OCI-LY7 (cell line): ENCODE measurements around the gene LSM11. TPM values are rescaled to one million over a fixed set of nuclear protein-coding genes. Genes with fewer than 3 reads are reported as not detected.

Experiments
- BruUV-seq: library from RNA; stranded (reverse); fragments of 400-500 nt; replicated peaks from 2 replicates; lab custom pipeline; 2021; lab: Mats Ljungman, UMichigan
- CTCF ChIA-PET: fragments of 300-600 bp; sonication (Branson Sonifier 250); formaldehyde crosslinking; loops from one replicate; lab custom pipeline; 2022; ENCODE audit warnings: antibody characterized with exemption; ENCODE audit not compliant: unreplicated experiment; lab: Charles Lee
- POLR2A ChIA-PET: fragments of 300-600 bp; sonication (Branson Sonifier 250); formaldehyde crosslinking; loops from one replicate; lab custom pipeline; 2022; ENCODE audit warnings: antibody characterized with exemption; lab: Charles Lee
- DNase-seq: peaks from one replicate; pipeline ENCODE4 v3.0.0-alpha.2; 2015; ENCODE audit warnings: low spot score
- H2AFZ ChIP-seq: fragments of 200-600 bp; sonication (generic), shearing (Covaris generic); 2 replicates; pipeline ENCODE4 v1.6.1; 2014; ENCODE audit warnings: mild to moderate bottlenecking, antibody characterized with exemption, low read length, moderate library complexity
- H3K27ac ChIP-seq: fragments of 200-600 bp; sonication (generic); 2 replicates; pipeline ENCODE4 v1.5.1; 2014; ENCODE audit warnings: mixed run types, low read depth, mild to moderate bottlenecking, moderate library complexity, low read length, inconsistent platforms; ENCODE audit not compliant: poor library complexity, severe bottlenecking
- H3K36me3 ChIP-seq: fragments of 200-600 bp; sonication (generic); 2 replicates; pipeline ENCODE4 v1.6.1; 2014; ENCODE audit warnings: mild to moderate bottlenecking, antibody characterized with exemption, low read length, moderate library complexity, mixed read lengths; ENCODE audit not compliant: insufficient read depth
- H3K4me1 ChIP-seq: fragments of 200-600 bp; sonication (generic); 2 replicates; pipeline ENCODE4 v1.5.1; 2014; ENCODE audit warnings: mild to moderate bottlenecking, low read length; ENCODE audit not compliant: insufficient read depth, poor library complexity, severe bottlenecking
- H3K4me2 ChIP-seq: fragments of 200-600 bp; sonication (generic); 2 replicates; pipeline ENCODE4 v1.6.1; 2014; ENCODE audit warnings: mild to moderate bottlenecking, low read length
- H3K4me3 ChIP-seq: fragments of 200-600 bp; sonication (generic); 2 replicates; pipeline ENCODE4 v1.5.1; 2014; ENCODE audit warnings: mild to moderate bottlenecking, low read depth, low read length; ENCODE audit not compliant: poor library complexity, severe bottlenecking
- H3K79me2 ChIP-seq: fragments of 200-600 bp; sonication (generic); 2 replicates; pipeline ENCODE4 v1.6.1; 2016; ENCODE audit warnings: low read depth, mild to moderate bottlenecking, low read length, moderate library complexity, mixed read lengths; ENCODE audit not compliant: insufficient read depth
- H3K9me2 ChIP-seq: fragments of 200-600 bp; sonication (generic); 2 replicates; pipeline ENCODE4 v1.6.1; 2016; ENCODE audit warnings: mild to moderate bottlenecking, low read length, mixed read lengths; ENCODE audit not compliant: insufficient read depth
- H3K9me3 ChIP-seq: fragments of 200-600 bp; sonication (generic); 2 replicates; pipeline ENCODE4 v1.6.1; 2014; ENCODE audit warnings: mild to moderate bottlenecking, mixed run types, low read length, mixed read lengths
- H4K20me1 ChIP-seq: fragments of 200-600 bp; sonication (generic); 2 replicates; pipeline ENCODE4 v1.6.1; 2014; ENCODE audit warnings: mild to moderate bottlenecking, antibody characterized with exemption, low read length, moderate library complexity, mixed read lengths; ENCODE audit not compliant: insufficient read depth
- CTCF ChIP-seq: fragments of 200-600 bp; sonication (generic); conservative IDR thresholded peaks from 2 replicates; pipeline ENCODE4 v1.5.1; 2014; ENCODE audit warnings: mild to moderate bottlenecking, antibody characterized with exemption, low read length, moderate library complexity, mixed read lengths
- EZH2phosphoT487 ChIP-seq: fragments of 200-600 bp; sonication (generic); IDR thresholded peaks from 2 replicates; pipeline ENCODE4 v1.6.1; 2018; ENCODE audit warnings: low read depth, borderline replicate concordance, mild to moderate bottlenecking, mixed run types, antibody characterized with exemption, low read length, moderate library complexity, mixed read lengths
- intact Hi-C: fragments of 100-400 bp; cut with micrococcal nuclease; formaldehyde crosslinking; loops from one replicate; pipeline ENCODE4 v1.10.0; 2022; ENCODE audit not compliant: unreplicated experiment
- total RNA-seq, 2 experiments: library from RNA; depleted of rRNA in 1 of 2; stranded (reverse); fragments of >200 nt in 1 of 2; shearing (Covaris generic) in 1 of 2; gene quantifications; 2 replicates each; pipeline ENCODE4 v1.2.3, GENCODE V29; 2014 to 2022

LSM11 gene
- total RNA-seq, 2 experiments from 2014 or later: 7.5 to 10.9 TPM

DNA sequence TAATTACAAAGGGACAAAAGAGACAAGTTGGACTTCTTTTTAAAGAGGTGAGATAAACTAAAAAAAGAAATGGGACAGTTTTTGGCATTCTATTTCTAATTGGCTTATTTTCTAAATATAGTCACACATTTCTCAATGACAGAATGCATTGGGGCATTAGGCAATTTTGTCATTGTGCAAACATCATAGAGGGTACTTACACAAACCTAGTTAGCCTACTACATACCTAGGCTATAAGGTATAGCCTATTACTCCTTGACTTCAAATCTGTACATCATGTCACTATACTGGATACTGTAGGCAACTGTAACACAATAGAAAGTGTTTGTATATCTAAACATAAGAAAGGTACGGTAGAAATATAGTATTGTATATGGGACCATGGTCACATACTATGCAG lies 56.1 kb downstream of the LSM11 start:
- no peaks in the 10 kb centered on the region for H3K9me2 ChIP-seq
- DNase-seq: no peak
- no peak overlapping the region for H3K4me3 ChIP-seq
- no TSS peak for BruUV-seq
- no peak overlapping the region for H3K27ac ChIP-seq
- H3K4me2 ChIP-seq: no peak overlapping the region
- H3K9me3 ChIP-seq: peaks cover 4% of the 10 kb centered on the region; the same call in 1 of the 2 replicates
- no peaks in the 10 kb centered on the region for H3K4me1 ChIP-seq
- H3K79me2 ChIP-seq: no peaks in the 10 kb centered on the region
- POLR2A ChIA-PET: no interaction called here
- no peak overlapping the region for H2AFZ ChIP-seq
- no peak for TF ChIP-seq CTCF
- TF ChIP-seq EZH2phosphoT487: no peak
- H4K20me1 ChIP-seq: no peaks in the 10 kb centered on the region
- intact Hi-C loops: no loop called here
- peaks cover 94% of the 10 kb centered on the region for H3K36me3 ChIP-seq
- CTCF ChIA-PET: no interaction called here

DNA sequence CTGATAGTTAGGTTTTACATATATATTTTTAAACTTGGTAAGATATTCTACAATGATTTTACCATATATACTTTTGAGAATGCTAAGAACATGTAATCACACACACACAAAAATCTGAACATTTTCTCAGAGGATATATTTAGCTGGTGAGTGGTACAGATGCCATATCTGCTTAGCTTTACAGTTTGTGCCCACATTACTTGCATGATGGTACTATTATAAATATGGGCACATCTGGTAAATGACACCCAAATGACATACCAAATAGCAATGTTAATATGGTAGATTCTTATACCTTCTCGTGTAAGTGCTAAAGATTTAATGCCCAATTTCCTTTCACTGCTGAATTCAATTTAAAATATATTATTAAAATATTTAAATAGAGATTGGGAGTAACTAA lies 56.6 kb downstream of the LSM11 start:
- Histone ChIP-seq H3K9me3 (peaks cover 4% of the 10 kb centered on the region; the same call in 1 of the 2 replicates), H3K4me3 (no peak overlapping the region), H2AFZ (no peak overlapping the region), H3K79me2 (no peaks in the 10 kb centered on the region), H3K36me3 (peaks cover 94% of the 10 kb centered on the region), H4K20me1 (no peaks in the 10 kb centered on the region), H3K4me1 (no peaks in the 10 kb centered on the region), H3K9me2 (no peaks in the 10 kb centered on the region), H3K4me2 (no peak overlapping the region), H3K27ac (no peak overlapping the region)
- POLR2A ChIA-PET: interaction anchor here (0.5 to 1.0 kb wide), 3 partner anchors 8 to 232 kb away, joined by 3 read pairs; no protein-coding TSS in a partner anchor
- CTCF ChIA-PET: no interaction called here
- no peak for DNase-seq
- intact Hi-C loops: no loop called here
- TF ChIP-seq EZH2phosphoT487: no peak
- TF ChIP-seq CTCF: no peak
- no TSS peak for BruUV-seq

DNA sequence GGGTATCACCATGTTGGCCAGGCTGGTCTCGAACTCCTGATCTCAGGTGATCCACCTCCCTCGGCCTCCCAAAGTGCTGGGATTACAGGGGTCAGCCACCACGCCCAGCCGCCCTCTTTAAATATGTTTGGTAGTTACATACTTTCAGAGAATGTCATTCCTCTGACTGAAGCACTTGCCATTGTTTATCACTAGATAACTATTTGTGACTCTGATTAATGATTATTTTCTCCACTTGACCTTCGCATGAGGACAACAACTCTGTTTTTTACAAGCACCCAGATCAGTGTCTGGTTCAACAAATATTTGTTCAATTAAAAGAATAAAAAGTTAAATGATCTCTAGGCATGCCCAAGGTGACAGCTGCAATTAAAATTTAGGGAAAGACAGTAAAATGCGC lies 59.2 kb downstream of the LSM11 start:
- H3K27ac ChIP-seq: no peak overlapping the region
- H3K79me2 ChIP-seq: no peaks in the 10 kb centered on the region

More for the DNA sequence above, 59.2 kb downstream of the LSM11 start:
- no peaks in the 10 kb centered on the region for H3K9me2 ChIP-seq
- CTCF ChIA-PET: no interaction called here
- H3K9me3 ChIP-seq: peaks cover 2% of the 10 kb centered on the region; the same call in 1 of the 2 replicates
- H2AFZ ChIP-seq: no peak overlapping the region
- intact Hi-C loops: no loop called here
- no peak overlapping the region for H3K4me2 ChIP-seq
- no peaks in the 10 kb centered on the region for H4K20me1 ChIP-seq
- no peak overlapping the region for H3K4me3 ChIP-seq
- POLR2A ChIA-PET: no interaction called here
- no TSS peak for BruUV-seq
- H3K4me1 ChIP-seq: no peaks in the 10 kb centered on the region
- DNase-seq: no peak
- peaks cover 95% of the 10 kb centered on the region for H3K36me3 ChIP-seq
- TF ChIP-seq CTCF (no peak), EZH2phosphoT487 (no peak)
